BJ (cell line): ENCODE measurements around the gene DOCK1. TPM values are rescaled to one million over a fixed set of nuclear protein-coding genes. Genes with fewer than 3 reads are reported as not detected.

Source experiments
- CTCF ChIA-PET: fragments of 350-600 bp; formaldehyde crosslinking; extraction: SDS; loops from one replicate; lab custom pipeline; 2021; ENCODE audit warnings: antibody characterized with exemption, inconsistent platforms; lab: Yijun Ruan, JAX
- POLR2A ChIA-PET: fragments of 300-600 bp; sonication (Branson Sonifier 250); formaldehyde crosslinking; extraction: SDS; loops from one replicate; lab custom pipeline; 2021; ENCODE audit warnings: antibody characterized with exemption; lab: Charles Lee
- DNase-seq: peaks from one replicate; pipeline ENCODE4 v3.0.0-alpha.2; 2011; ENCODE audit warnings: low read depth
- H3K27me3 ChIP-seq: 2 replicates; pipeline ENCODE4 v1.6.0; 2011; ENCODE audit warnings: low read length; ENCODE audit not compliant: control insufficient read depth, insufficient read depth
- H3K36me3 ChIP-seq: 2 replicates; pipeline ENCODE4 v1.5.1; 2011; ENCODE audit warnings: low read length; ENCODE audit not compliant: control insufficient read depth, insufficient read depth
- H3K4me3 ChIP-seq: 2 replicates; pipeline ENCODE4 v1.5.1; 2011; ENCODE audit warnings: low read depth, mild to moderate bottlenecking, control low read depth, low read length
- polyA plus RNA-seq: library from polyadenylated mRNA; depleted of rRNA; stranded (reverse); fragments of >200 nt; gene quantifications from 2 replicates; pipeline ENCODE4 v1.2.3, GENCODE V29; 2011
- TF ChIP-seq, protein P1 (sequence below): IDR thresholded peaks from 2 replicates; pipeline ENCODE4 v1.5.1; 2011; ENCODE audit warnings: low read depth, mild to moderate bottlenecking, control low read depth, inconsistent platforms, low read length, moderate library complexity; ENCODE audit not compliant: insufficient read depth

DOCK1 gene
- polyA plus RNA-seq, 1 experiment, result 20.0 TPM

DNA sequence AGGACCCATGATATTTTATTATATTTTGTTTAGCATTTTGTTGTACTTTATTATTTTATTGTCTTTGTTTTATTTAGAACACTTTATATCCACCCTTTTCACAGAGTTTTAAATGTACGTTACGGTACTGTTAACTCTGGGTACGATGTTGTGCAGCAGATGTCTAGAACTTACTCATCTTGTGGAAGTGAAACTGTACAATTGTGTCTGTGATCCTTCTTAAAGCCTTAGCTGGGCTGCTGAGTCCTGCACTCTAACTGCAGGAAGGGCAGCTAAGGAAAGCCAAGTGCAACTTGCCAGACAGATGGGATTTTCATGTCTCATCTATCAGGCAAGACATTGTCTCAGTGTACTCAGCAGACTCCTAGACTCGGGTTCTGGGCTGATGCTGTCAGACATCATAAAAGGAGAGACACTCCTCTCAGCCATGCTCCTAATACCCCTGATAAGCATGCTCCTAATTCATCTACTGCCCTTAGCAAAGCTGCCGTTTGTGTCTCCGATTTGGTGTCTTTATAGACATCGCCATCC lies 305.8 kb downstream of the DOCK1 start:
- CTCF ChIA-PET, result no interaction called here
- DNase-seq, result no peak
- POLR2A ChIA-PET, result no interaction called here
- H3K4me3 ChIP-seq, result no peak overlapping the region
- TF ChIP-seq, protein P1, sequence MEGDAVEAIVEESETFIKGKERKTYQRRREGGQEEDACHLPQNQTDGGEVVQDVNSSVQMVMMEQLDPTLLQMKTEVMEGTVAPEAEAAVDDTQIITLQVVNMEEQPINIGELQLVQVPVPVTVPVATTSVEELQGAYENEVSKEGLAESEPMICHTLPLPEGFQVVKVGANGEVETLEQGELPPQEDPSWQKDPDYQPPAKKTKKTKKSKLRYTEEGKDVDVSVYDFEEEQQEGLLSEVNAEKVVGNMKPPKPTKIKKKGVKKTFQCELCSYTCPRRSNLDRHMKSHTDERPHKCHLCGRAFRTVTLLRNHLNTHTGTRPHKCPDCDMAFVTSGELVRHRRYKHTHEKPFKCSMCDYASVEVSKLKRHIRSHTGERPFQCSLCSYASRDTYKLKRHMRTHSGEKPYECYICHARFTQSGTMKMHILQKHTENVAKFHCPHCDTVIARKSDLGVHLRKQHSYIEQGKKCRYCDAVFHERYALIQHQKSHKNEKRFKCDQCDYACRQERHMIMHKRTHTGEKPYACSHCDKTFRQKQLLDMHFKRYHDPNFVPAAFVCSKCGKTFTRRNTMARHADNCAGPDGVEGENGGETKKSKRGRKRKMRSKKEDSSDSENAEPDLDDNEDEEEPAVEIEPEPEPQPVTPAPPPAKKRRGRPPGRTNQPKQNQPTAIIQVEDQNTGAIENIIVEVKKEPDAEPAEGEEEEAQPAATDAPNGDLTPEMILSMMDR, result no peak
- no peaks in the 10 kb centered on the region for H3K36me3 ChIP-seq
- no peaks in the 10 kb centered on the region for H3K27me3 ChIP-seq

DNA sequence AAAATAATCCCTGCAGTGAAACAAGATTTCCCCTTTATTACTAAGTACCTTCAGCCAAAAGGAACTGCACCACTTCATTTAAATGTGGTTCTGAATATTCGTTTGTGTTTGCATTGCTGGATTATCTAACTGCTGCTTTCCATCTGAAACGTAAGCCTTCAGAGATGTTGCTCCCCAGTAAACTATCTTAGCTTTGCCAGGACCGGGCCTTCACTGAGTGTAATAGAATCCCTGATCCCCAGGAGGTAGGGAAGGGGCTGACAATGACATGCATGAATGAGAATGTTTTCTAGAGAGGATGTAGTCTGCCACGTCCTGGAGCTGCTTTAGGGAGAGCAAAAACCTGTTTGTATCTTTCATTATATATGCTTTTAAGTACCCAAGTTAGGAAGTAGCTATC lies 310.6 kb downstream of the DOCK1 start:
- Histone ChIP-seq H3K36me3 (no peaks in the 10 kb centered on the region), H3K27me3 (no peaks in the 10 kb centered on the region), H3K4me3 (no peak overlapping the region)
- ChIA-PET POLR2A (no interaction called here), CTCF (interaction anchor here (1.4 to 1.9 kb wide), 2 partner anchors 8 to 12 kb away, joined by 4 to 7 read pairs; no protein-coding TSS in a partner anchor)
- no peak for DNase-seq
- TF ChIP-seq, protein P1, result no peak

DNA sequence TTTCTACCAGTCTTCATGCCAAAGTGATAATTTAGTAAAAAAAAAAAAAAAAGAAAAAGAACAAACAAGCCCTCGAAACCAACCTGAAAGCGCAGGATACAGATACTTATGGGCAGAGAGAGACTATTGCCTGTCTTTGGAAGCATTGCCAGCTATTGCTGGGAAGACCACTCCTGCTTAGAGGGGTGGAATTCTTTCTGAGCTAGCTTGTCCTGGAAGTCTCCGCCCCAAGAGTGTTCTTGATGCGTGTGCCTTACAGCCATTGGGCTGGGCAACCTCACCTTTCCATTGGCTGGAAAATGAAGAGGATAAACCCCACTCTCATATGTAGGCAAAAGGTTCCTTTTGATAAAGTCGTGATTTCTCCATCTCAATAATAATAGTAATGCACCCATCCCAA lies 311.0 kb downstream of the DOCK1 start:
- ChIA-PET POLR2A (no interaction called here), CTCF (interaction anchor here (0.7 to 1.9 kb wide), 3 partner anchors 8 to 22 kb away, joined by 3 to 7 read pairs (median 4); no protein-coding TSS in a partner anchor)
- Histone ChIP-seq H3K27me3 (no peaks in the 10 kb centered on the region), H3K36me3 (no peaks in the 10 kb centered on the region), H3K4me3 (no peak overlapping the region)
- TF ChIP-seq, protein P1, result no peak
- DNase-seq, result no peak

DNA sequence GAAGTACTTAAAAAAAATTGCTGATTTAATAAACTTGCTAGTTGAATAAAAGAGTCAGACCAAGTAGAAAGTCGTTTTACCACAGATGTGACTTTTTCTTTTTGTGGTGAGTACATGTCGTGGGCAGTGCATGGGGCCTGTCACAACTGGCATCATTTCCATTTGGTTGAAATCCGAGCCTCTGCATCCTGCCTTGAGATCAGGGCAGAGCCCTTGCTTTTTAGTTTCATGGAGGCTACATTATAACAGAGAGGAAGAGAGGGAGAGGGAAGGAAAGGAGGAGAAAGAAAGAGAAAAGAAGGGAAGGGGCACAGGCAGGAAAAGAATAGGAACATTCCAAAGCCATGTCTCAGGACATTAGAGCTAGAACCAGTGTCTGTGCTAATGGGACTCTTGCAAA lies 311.6 kb downstream of the DOCK1 start:
- ChIA-PET POLR2A (no interaction called here), CTCF (interaction anchor here (0.6 to 1.9 kb wide), 4 partner anchors 9 to 241 kb away, joined by 3 to 7 read pairs (median 4); no protein-coding TSS in a partner anchor)
- no peak for DNase-seq
- TF ChIP-seq, protein P1, result no peak
- Histone ChIP-seq H3K27me3 (no peaks in the 10 kb centered on the region), H3K4me3 (no peak overlapping the region), H3K36me3 (no peaks in the 10 kb centered on the region)

DNA sequence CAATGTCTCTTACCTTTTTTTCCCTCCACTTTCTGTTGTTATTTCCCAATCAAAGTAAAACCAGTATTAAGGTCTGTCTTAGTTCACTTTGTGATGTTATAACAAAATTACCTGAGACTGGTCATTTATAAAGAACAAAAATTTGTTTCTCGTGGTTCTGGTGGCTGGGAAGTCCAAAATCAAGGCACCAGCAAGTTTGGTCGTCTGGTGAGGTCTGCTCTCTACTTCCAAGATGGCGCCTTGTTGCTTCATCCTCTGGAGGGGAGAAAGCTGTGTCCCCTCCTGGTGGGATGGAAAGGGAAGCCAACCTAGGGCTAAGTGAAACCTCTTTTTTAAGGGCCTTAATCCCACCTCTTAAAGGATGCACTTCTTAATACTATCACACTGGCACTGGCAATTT lies 313.4 kb downstream of the DOCK1 start:
- ChIA-PET POLR2A (no interaction called here), CTCF (no interaction called here)
- TF ChIP-seq, protein P1, result no peak
- DNase-seq, result no peak
- no peaks in the 10 kb centered on the region for H3K36me3 ChIP-seq
- no peaks in the 10 kb centered on the region for H3K27me3 ChIP-seq
- no peak overlapping the region for H3K4me3 ChIP-seq
